CD4-positive, alpha-beta memory T cell (primary cell): ENCODE data around the gene TSSC4. TPM values are rescaled to one million over a fixed set of nuclear protein-coding genes. Genes with fewer than 3 reads are reported as not detected.

Experiments
- CTCF ChIA-PET: fragments of 350-600 bp; sonication (Branson Sonifier 250); formaldehyde crosslinking; loops from one replicate; lab custom pipeline; 2021; ENCODE audit warnings: inconsistent platforms; ENCODE audit not compliant: partially characterized antibody; lab: Charles Lee
- POLR2A ChIA-PET: fragments of 350-600 bp; sonication (Branson Sonifier 250); formaldehyde crosslinking; loops from one replicate; lab custom pipeline; 2021; ENCODE audit not compliant: partially characterized antibody; lab: Charles Lee
- DNase-seq, 5 donors: peaks; one replicate each; pipeline versions ENCODE4 v3.0.0 to v3.0.0-alpha.2; 2020 to 2022; ENCODE audit warnings: mixed read lengths in 1 of 5
- H3K27ac ChIP-seq: one replicate; pipeline ENCODE4 v1.7.0; 2013; ENCODE audit warnings: low read depth, low read length
- H3K27me3 ChIP-seq: 2 replicates; pipeline ENCODE4 v1.7.0; 2013; ENCODE audit warnings: mild to moderate bottlenecking, low read length, moderate library complexity; ENCODE audit not compliant: insufficient read depth
- H3K36me3 ChIP-seq: 2 replicates; pipeline ENCODE4 v1.7.0; 2013; ENCODE audit warnings: mild to moderate bottlenecking, low read length, moderate library complexity; ENCODE audit not compliant: insufficient read depth
- H3K4me1 ChIP-seq: 2 replicates; pipeline ENCODE4 v1.7.0; 2013; ENCODE audit warnings: mild to moderate bottlenecking, low read length, moderate library complexity; ENCODE audit not compliant: insufficient read depth
- H3K4me3 ChIP-seq, 2 donors: one replicate each; pipeline ENCODE4 v1.7.0; 2013; ENCODE audit warnings: low read length in 2 of 2, mild to moderate bottlenecking in 1 of 2
- H3K9me3 ChIP-seq, 2 donors: one replicate each; pipeline ENCODE4 v1.7.0; 2013; ENCODE audit warnings: low read length in 2 of 2, control low read depth in 1 of 2; ENCODE audit not compliant: control insufficient read depth in 1 of 2
- H3K27ac Mint-ChIP-seq, 7 donors: one replicate each; pipeline ENCODE4 v1.8.0; 2020 to 2021; ENCODE audit warnings: mixed read lengths in 7 of 7, mild to moderate bottlenecking in 6 of 7, inconsistent platforms in 3 of 7, moderate library complexity in 3 of 7
- H3K27me3 Mint-ChIP-seq, 2 donors: one replicate each; pipeline ENCODE4 v1.8.0; 2020 to 2021; ENCODE audit warnings: mixed read lengths in 2 of 2
- H3K36me3 Mint-ChIP-seq, 2 donors: one replicate each; pipeline ENCODE4 v1.8.0; 2020 to 2021; ENCODE audit warnings: mixed read lengths in 2 of 2, inconsistent platforms in 1 of 2, mild to moderate bottlenecking in 1 of 2
- H3K4me1 Mint-ChIP-seq, 4 donors: one replicate each; pipeline ENCODE4 v1.8.0; 2020 to 2021; ENCODE audit warnings: mixed read lengths in 4 of 4, mild to moderate bottlenecking in 1 of 4
- H3K4me3 Mint-ChIP-seq, 8 donors: one replicate each; pipeline ENCODE4 v1.8.0; 2020 to 2021; ENCODE audit warnings: mixed read lengths in 8 of 8, mild to moderate bottlenecking in 7 of 8, moderate library complexity in 6 of 8, inconsistent platforms in 3 of 8
- H3K9me3 Mint-ChIP-seq, 8 donors: one replicate each; pipeline ENCODE4 v1.8.0; 2020 to 2021; ENCODE audit warnings: mixed read lengths in 8 of 8, mild to moderate bottlenecking in 5 of 8, inconsistent platforms in 3 of 8, moderate library complexity in 1 of 8
- intact Hi-C: fragments of 100-400 bp; cut with micrococcal nuclease; formaldehyde crosslinking; loops from one replicate; pipeline ENCODE4 v1.15.1; 2023
- polyA plus RNA-seq, 2 donors: library from polyadenylated mRNA; unstranded; fragments of 300-500 nt; fragmentation: Illumina TruSeq; gene quantifications; one replicate each; pipeline ENCODE4 v1.2.3, GENCODE V29; 2021
- total RNA-seq, 2 experiments: library from RNA; stranded (reverse); gene quantifications; one replicate each; pipeline ENCODE4 v1.2.3, GENCODE V29; 2021

TSSC4 gene
- total and polyA plus RNA-seq, 4 experiments from 2014 or later, result 54.6 to 79.8 (median 62.2) TPM

- no peak for DNase-seq
- intact Hi-C loops, result no loop called here
- no peak overlapping the region for H3K27ac ChIP-seq
- H3K36me3 ChIP-seq, result no peaks in the 10 kb centered on the region
- CTCF ChIA-PET, result no interaction called here
- H3K9me3 ChIP-seq, result no peaks in the 10 kb centered on the region
- H3K4me1 ChIP-seq, result peaks cover 37% of the 10 kb centered on the region
- H3K4me3 ChIP-seq, result no peak overlapping the region
- no peaks in the 10 kb centered on the region for H3K27me3 ChIP-seq
- Mint-ChIP-seq H3K4me3 (peak overlapping the region in 1 of 8 donors; percentile 15), H3K9me3 (no peaks in the 10 kb centered on the region), H3K27ac (no peak overlapping the region), H3K4me1 (peaks cover 11 to 36% (median 23%) of the 10 kb centered on the region in 4 donors), H3K27me3 (no peaks in the 10 kb centered on the region), H3K36me3 (peaks cover 6 to 16% of the 10 kb centered on the region in 2 donors)
- POLR2A ChIA-PET, result interaction anchor here (4.5 kb wide), 1 partner anchor 9 kb away, joined by 23 read pairs; the partner anchor contains the start of gene TSSC4
These were observed 9.2 kb upstream of the TSSC4 start for GRCh38 chr11:2391181-2391975.

GRCh38 chr11:2392241-2392959, 8.2 kb upstream of the TSSC4 start:
- H3K27ac ChIP-seq, result no peak overlapping the region
- no peak for DNase-seq
- H3K4me3 Mint-ChIP-seq, result no peak overlapping the region
- peaks cover 13 to 22% of the 10 kb centered on the region in 2 donors for H3K36me3 Mint-ChIP-seq
- H3K4me1 Mint-ChIP-seq, result peaks cover 11 to 27% (median 18%) of the 10 kb centered on the region in 4 donors
- H3K4me1 ChIP-seq, result peaks cover 27% of the 10 kb centered on the region
- POLR2A ChIA-PET, result no interaction called here
- H3K27me3 Mint-ChIP-seq, result no peaks in the 10 kb centered on the region
- H3K27me3 ChIP-seq, result no peaks in the 10 kb centered on the region
- no peaks in the 10 kb centered on the region for H3K9me3 Mint-ChIP-seq
- peaks cover 5% of the 10 kb centered on the region for H3K36me3 ChIP-seq
- no peak overlapping the region for H3K4me3 ChIP-seq
- H3K9me3 ChIP-seq, result no peaks in the 10 kb centered on the region
- H3K27ac Mint-ChIP-seq, result no peak overlapping the region
- CTCF ChIA-PET, result no interaction called here
- intact Hi-C loops, result no loop called here

DNA sequence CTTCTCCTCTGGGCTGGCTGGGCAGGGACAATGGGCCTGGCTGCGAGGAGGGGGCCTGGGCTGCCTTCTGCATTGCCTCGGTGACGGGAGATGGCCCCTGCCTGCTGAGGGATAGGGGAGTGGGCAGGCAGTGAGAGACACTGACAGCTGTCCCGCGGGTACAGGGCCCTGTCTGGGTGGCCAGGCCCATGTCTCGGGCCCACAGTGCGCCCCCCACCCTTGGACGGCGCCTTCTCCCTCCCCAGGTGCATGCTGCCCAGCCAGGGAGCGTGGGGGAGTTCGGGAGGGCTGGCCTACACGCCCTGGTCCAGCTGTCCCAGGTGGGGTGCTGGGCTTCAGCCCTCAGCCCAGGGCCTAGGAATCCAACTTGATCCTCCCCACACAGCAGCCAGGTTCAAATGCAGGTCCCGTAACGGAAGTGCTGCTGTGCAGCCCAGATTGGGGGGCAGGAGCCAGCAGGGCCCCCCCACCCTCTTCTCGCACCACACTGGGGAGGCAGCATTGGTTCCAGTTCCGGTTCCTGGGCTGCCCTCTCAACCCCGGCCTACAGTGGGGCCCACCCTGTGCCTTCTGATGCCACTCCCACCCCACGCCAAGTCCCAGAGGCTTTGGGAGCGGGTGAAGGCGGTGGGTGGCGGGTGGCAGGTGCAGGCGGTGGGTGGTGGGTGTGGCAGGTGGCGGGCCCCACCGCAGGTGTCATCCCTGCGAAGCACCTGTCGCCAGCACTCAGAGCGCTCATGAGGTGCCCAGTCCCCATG, 7.3 kb upstream of the TSSC4 start:
- no peak overlapping the region for H3K27ac Mint-ChIP-seq
- Histone ChIP-seq H3K27me3 (no peaks in the 10 kb centered on the region), H3K9me3 (no peaks in the 10 kb centered on the region), H3K36me3 (peaks cover 5% of the 10 kb centered on the region), H3K4me3 (no peak overlapping the region), H3K27ac (no peak overlapping the region), H3K4me1 (peaks cover 19% of the 10 kb centered on the region)
- intact Hi-C loops, result no loop called here
- H3K27me3 Mint-ChIP-seq, result no peaks in the 10 kb centered on the region
- peaks cover 13 to 25% of the 10 kb centered on the region in 2 donors for H3K36me3 Mint-ChIP-seq
- DNase-seq, result no peak
- CTCF ChIA-PET, result no interaction called here
- H3K4me3 Mint-ChIP-seq, result no peak overlapping the region
- H3K9me3 Mint-ChIP-seq, result no peaks in the 10 kb centered on the region
- POLR2A ChIA-PET, result no interaction called here
- H3K4me1 Mint-ChIP-seq, result peaks cover 9 to 20% (median 14%) of the 10 kb centered on the region in 4 donors

DNA sequence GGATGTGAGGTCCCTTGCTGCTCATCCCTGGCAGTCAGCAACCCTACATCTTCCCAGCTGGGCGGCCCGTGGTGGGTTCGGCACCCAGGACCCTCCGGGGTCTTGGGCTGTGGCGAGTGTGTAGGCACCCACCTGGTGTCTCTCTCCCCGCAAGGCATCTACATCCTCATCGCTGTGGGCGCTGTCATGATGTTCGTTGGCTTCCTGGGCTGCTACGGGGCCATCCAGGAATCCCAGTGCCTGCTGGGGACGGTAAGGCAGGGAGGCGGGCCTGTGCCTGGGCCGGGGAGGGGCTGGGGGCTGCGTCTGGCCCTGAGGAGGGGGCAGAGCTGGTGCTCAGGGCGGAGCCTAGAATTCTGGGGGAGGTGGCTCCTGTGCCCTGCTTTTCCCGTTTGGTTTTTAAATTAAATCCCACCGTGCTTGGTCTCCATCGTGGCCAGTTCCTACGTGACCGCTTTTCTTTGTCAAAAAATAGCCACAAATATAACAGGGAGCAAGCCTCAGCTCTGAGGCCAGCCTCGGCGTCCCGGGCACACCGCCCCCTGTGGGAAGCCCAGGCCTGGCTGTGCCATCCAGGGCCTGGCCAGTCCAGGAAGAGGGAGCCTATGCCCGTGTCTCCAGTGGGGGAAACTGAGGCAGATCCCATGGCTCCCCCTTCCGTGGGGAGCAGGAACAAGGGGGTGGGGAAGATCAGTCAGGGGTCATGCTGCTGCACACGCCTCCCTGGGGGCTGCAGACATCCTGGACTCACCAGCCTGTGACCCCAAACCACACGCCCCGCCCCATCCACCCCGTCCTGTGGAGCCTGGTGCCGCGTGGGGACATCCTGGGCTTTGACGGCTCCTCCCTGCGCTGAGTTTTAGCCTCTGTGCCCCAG, 6.4 kb upstream of the TSSC4 start:
- DNase-seq, result no peak

GRCh38 chr11:2394818-2395105, 5.8 kb upstream of the TSSC4 start:
- intact Hi-C loops, result no loop called here
- Mint-ChIP-seq H3K4me3 (no peak overlapping the region), H3K9me3 (no peaks in the 10 kb centered on the region), H3K4me1 (peaks cover 6 to 16% (median 7%) of the 10 kb centered on the region in 4 donors), H3K27ac (peak overlapping the region in 2 of 7 donors; percentile 23 to 24), H3K27me3 (no peaks in the 10 kb centered on the region), H3K36me3 (peaks cover 11 to 21% of the 10 kb centered on the region in 2 donors)
- no peaks in the 10 kb centered on the region for H3K9me3 ChIP-seq
- CTCF ChIA-PET, result no interaction called here
- H3K27ac ChIP-seq, result no peak overlapping the region
- POLR2A ChIA-PET, result no interaction called here
- no peaks in the 10 kb centered on the region for H3K27me3 ChIP-seq
- no peak overlapping the region for H3K4me3 ChIP-seq
- peaks cover 5% of the 10 kb centered on the region for H3K36me3 ChIP-seq
- DNase-seq, result no peak
- peaks cover 13% of the 10 kb centered on the region for H3K4me1 ChIP-seq

More for the DNA sequence above, 6.4 kb upstream of the TSSC4 start:
- Mint-ChIP-seq H3K27me3 (no peaks in the 10 kb centered on the region), H3K36me3 (peaks cover 13 to 25% of the 10 kb centered on the region in 2 donors), H3K27ac (peak overlapping the region in 1 of 7 donors; percentile 24), H3K4me3 (no peak overlapping the region), H3K9me3 (no peaks in the 10 kb centered on the region), H3K4me1 (peaks cover 9 to 17% (median 11%) of the 10 kb centered on the region in 4 donors)
- Histone ChIP-seq H3K36me3 (peaks cover 5% of the 10 kb centered on the region), H3K27ac (no peak overlapping the region), H3K4me3 (no peak overlapping the region), H3K4me1 (peaks cover 13% of the 10 kb centered on the region), H3K27me3 (no peaks in the 10 kb centered on the region), H3K9me3 (no peaks in the 10 kb centered on the region)
- intact Hi-C loops, result no loop called here
- ChIA-PET CTCF (no interaction called here), POLR2A (no interaction called here)

DNA sequence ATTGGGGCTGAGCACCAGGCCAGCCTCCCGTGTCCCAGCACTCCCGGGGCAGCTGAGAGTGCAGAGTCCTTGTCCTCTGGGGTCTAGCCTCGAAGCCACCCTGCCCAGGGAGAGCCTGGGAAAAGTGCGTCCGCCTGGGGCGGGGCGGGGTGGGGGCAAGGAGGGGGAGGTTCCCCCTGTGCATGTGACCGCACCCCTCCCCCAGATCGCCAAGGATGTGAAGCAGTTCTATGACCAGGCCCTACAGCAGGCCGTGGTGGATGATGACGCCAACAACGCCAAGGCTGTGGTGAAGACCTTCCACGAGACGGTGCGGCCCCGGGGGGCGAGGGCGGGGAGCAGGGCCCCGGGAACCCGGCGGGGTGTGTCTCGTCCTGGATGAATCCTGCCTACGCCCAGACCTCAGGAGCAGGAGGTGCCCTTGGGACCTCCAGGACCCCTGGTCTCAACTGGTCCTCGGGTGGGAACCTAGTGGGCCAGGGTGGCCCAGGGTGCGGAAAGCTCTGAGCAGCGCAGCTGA, 5.3 kb upstream of the TSSC4 start:
- intact Hi-C loops, result no loop called here
- no peaks in the 10 kb centered on the region for H3K27me3 ChIP-seq
- Mint-ChIP-seq H3K27ac (no peak overlapping the region), H3K4me1 (peaks cover 5 to 11% (median 6%) of the 10 kb centered on the region in 4 donors), H3K27me3 (peaks cover 0 to 1% of the 10 kb centered on the region in 2 donors), H3K36me3 (peaks cover 9 to 20% of the 10 kb centered on the region in 2 donors), H3K4me3 (no peak overlapping the region), H3K9me3 (peaks cover 0 to 2% (median 0%) of the 10 kb centered on the region in 8 donors)
- peaks cover 5% of the 10 kb centered on the region for H3K36me3 ChIP-seq
- peaks cover 9% of the 10 kb centered on the region for H3K4me1 ChIP-seq
- H3K4me3 ChIP-seq, result no peak overlapping the region
- H3K9me3 ChIP-seq, result no peaks in the 10 kb centered on the region
- CTCF ChIA-PET, result no interaction called here
- POLR2A ChIA-PET, result no interaction called here
- no peak overlapping the region for H3K27ac ChIP-seq
- DNase-seq, result no peak
